Caco-2 (cell line): ENCODE measurements around the gene CNPY2. TPM values are rescaled to one million over a fixed set of nuclear protein-coding genes. Genes with fewer than 3 reads are reported as not detected.
A peak's percentile ranks its signal among the peaks of the same experiment; 100 is the strongest.
"Not testable (repeated sequence)": the region's sequence is repeated elsewhere in the genome, so short reads cannot be mapped to it uniquely, and the experiment has no call there.

ENCODE experiments used
- BruUV-seq: library from RNA; stranded (reverse); fragments of 400-500 nt; replicated peaks from 2 replicates; lab custom pipeline; 2021; lab: Mats Ljungman, UMichigan
- CTCF ChIA-PET: fragments of 300-600 bp; sonication (Branson Sonifier 250); formaldehyde crosslinking; loops from one replicate; lab custom pipeline; 2022; ENCODE audit warnings: antibody characterized with exemption; lab: Charles Lee
- POLR2A ChIA-PET: fragments of 300-600 bp; sonication (Branson Sonifier 250); formaldehyde crosslinking; loops from one replicate; lab custom pipeline; 2022; ENCODE audit warnings: antibody characterized with exemption; lab: Charles Lee
- DNase-seq, 2 experiments: peaks; one replicate each; pipeline versions ENCODE4 v3.0.0 to v3.0.0-alpha.2; 2020 to 2022
- H3K27me3 ChIP-seq: replicated peaks from 2 replicates; pipeline ENCODE4 v1.6.0; 2011; ENCODE audit warnings: low read length; ENCODE audit not compliant: control insufficient read depth, insufficient read depth
- H3K36me3 ChIP-seq: 2 replicates; pipeline ENCODE4 v1.5.1; 2011; ENCODE audit warnings: low read length; ENCODE audit not compliant: control insufficient read depth, insufficient read depth
- H3K4me1 ChIP-seq: fragments of 250-450 bp; sonication (Bioruptor Pico); 2 replicates; pipeline ENCODE4 v1.5.1; 2020; ENCODE audit warnings: mild to moderate bottlenecking
- H3K4me3 ChIP-seq: 2 replicates; pipeline ENCODE4 v1.5.1; 2011; ENCODE audit warnings: low read depth, mild to moderate bottlenecking, control low read depth, low read length
- H3K9me3 ChIP-seq: fragments of 250-450 bp; sonication (Bioruptor Pico); 2 replicates; pipeline ENCODE4 v1.5.1; 2020; ENCODE audit warnings: mild to moderate bottlenecking, moderate library complexity
- H3K27ac Mint-ChIP-seq: one replicate; pipeline ENCODE4 v1.8.0; 2022; ENCODE audit warnings: mixed read lengths; ENCODE audit not compliant: unreplicated experiment
- H3K27me3 Mint-ChIP-seq: one replicate; pipeline ENCODE4 v1.8.0; 2022; ENCODE audit warnings: mixed read lengths; ENCODE audit not compliant: insufficient read depth, unreplicated experiment
- H3K36me3 Mint-ChIP-seq: one replicate; pipeline ENCODE4 v1.8.0; 2022; ENCODE audit warnings: mild to moderate bottlenecking, mixed read lengths; ENCODE audit not compliant: insufficient read depth, unreplicated experiment
- H3K4me1 Mint-ChIP-seq: one replicate; pipeline ENCODE4 v1.8.0; 2022; ENCODE audit warnings: low read depth, mixed read lengths; ENCODE audit not compliant: unreplicated experiment
- H3K4me3 Mint-ChIP-seq: one replicate; pipeline ENCODE4 v1.8.0; 2022; ENCODE audit warnings: mild to moderate bottlenecking, moderate library complexity, mixed read lengths; ENCODE audit not compliant: unreplicated experiment
- H3K9me3 Mint-ChIP-seq: one replicate; pipeline ENCODE4 v1.8.0; 2022; ENCODE audit warnings: mixed read lengths; ENCODE audit not compliant: unreplicated experiment
- intact Hi-C: fragments of 100-400 bp; cut with micrococcal nuclease; formaldehyde crosslinking; loops from one replicate; pipeline ENCODE4 v1.10.0; 2022; ENCODE audit not compliant: unreplicated experiment
- total RNA-seq: library from RNA; stranded (reverse); gene quantifications from 2 replicates; pipeline ENCODE4 v1.2.3, GENCODE V29; 2022
- TF ChIP-seq, protein P1 (sequence below), 2 experiments: fragments of 200-600 bp in 1 of 2; IDR thresholded peaks; 1 replicate in 1 of 2; 2 replicates in 1 of 2; pipeline versions ENCODE4 v1.5.1 to v1.8.0; 2011 to 2022; ENCODE audit warnings: antibody characterized with exemption in 1 of 2, control low read depth in 1 of 2, inconsistent platforms in 1 of 2, low read depth in 1 of 2, low read length in 1 of 2, mild to moderate bottlenecking in 1 of 2, moderate library complexity in 1 of 2; ENCODE audit not compliant: insufficient read depth in 1 of 2, severe bottlenecking in 1 of 2, unreplicated experiment in 1 of 2

CNPY2 gene
- total RNA-seq, 1 experiment from 2014 or later = 204 TPM

DNA sequence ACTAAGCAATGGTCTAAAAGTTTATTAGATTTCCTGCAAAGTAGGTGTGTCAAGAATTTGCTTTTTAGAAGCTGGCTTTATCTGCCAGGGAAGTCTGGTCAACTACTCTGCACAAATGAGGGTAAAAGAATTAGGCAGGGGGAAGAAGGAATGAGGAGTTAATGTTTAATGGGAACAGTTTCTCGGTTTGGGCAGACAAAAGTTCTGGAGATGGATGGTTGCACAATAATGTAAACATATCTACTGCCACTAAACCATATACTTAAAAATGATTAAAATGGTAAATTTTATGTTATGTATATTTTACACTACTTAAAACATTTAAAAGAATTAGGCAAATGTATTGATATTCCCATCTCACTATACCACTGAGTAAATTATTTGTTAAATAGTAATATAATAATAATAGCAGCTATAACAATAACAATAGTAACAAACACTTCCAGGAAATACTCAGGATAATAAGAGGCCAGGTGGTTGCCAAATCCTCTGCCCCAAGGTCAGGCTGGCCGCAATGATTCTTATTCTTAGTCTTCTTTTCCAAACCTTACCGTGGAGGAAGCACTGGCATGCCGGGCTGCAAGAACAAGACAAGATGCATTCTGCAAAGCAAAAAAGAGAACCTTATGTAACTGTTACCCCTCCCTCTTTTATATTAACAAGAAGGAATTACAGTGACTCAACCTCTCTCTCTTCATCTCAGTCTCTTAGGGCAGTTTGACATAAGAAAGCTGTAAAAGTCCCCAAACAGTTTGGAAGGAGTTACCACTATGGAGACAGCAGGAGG lies 29.6 kb downstream of the CNPY2 start:
- Mint-ChIP-seq H3K4me1 (peaks cover 21% of the 10 kb centered on the region), H3K4me3 (peak overlapping the region; percentile 1), H3K9me3 (no peaks in the 10 kb centered on the region), H3K27me3 (no peaks in the 10 kb centered on the region), H3K27ac (peak overlapping the region; percentile 58), H3K36me3 (peaks cover 67% of the 10 kb centered on the region)
- intact Hi-C loops = loop anchor here (2.0 kb wide), 1 partner anchor 19 kb away; the partner anchor contains the start of gene COQ10A
- Histone ChIP-seq H3K27me3 (no peaks in the 10 kb centered on the region), H3K4me1 (peaks cover 24% of the 10 kb centered on the region), H3K4me3 (no peak overlapping the region), H3K9me3 (no peaks in the 10 kb centered on the region), H3K36me3 (peaks cover 1% of the 10 kb centered on the region; the same call in 1 of the 2 replicates)
- POLR2A ChIA-PET = interaction anchor here (0.9 kb wide), 1 partner anchor 19 kb away, joined by 5 read pairs; the partner anchor contains the start of gene COQ10A
- CTCF ChIA-PET = interaction anchor here (1.0 to 1.8 kb wide), 3 partner anchors 11 to 178 kb away, joined by 3 to 11 read pairs (median 4); partner anchors contain the start of gene STAT2
- no TSS peak for BruUV-seq
- DNase-seq = no peak
- TF ChIP-seq, protein P1, sequence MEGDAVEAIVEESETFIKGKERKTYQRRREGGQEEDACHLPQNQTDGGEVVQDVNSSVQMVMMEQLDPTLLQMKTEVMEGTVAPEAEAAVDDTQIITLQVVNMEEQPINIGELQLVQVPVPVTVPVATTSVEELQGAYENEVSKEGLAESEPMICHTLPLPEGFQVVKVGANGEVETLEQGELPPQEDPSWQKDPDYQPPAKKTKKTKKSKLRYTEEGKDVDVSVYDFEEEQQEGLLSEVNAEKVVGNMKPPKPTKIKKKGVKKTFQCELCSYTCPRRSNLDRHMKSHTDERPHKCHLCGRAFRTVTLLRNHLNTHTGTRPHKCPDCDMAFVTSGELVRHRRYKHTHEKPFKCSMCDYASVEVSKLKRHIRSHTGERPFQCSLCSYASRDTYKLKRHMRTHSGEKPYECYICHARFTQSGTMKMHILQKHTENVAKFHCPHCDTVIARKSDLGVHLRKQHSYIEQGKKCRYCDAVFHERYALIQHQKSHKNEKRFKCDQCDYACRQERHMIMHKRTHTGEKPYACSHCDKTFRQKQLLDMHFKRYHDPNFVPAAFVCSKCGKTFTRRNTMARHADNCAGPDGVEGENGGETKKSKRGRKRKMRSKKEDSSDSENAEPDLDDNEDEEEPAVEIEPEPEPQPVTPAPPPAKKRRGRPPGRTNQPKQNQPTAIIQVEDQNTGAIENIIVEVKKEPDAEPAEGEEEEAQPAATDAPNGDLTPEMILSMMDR (IDR thresholded peaks at IDR 0.05; ENCODE audit: insufficient read depth in 1 of 2, low read depth in 1 of 2, low read length in 1 of 2, severe bottlenecking in 1 of 2, unreplicated experiment in 1 of 2) = no peak

DNA sequence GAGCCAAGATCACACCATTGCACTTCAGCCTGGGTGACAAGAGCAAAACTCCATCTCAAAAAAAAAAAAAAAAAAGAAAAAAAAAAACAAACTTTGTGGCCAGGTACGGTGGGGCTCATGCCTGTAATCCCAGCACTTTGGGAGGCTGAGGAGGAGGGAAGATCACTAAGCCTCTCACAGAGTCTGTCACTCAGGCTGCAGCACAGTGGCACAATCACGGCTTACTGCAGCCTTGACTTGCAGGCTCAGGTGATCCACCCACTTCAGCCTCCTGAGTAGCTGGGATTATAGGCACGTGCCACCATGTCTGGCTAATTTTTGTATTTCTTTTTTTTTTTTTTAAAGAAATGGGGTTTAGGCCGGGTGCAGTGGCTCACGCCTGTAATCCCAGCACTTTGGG lies 31.5 kb downstream of the CNPY2 start:
- DNase-seq, H3K9me3 ChIP-seq, BruUV-seq, H3K4me3 ChIP-seq, POLR2A ChIA-PET, H3K27me3 ChIP-seq, H3K4me3 Mint-ChIP-seq, intact Hi-C loops, CTCF ChIA-PET, H3K27me3 Mint-ChIP-seq, H3K27ac Mint-ChIP-seq, H3K36me3 ChIP-seq, H3K9me3 Mint-ChIP-seq: not testable (repeated sequence)
- Mint-ChIP-seq H3K4me1 (peaks cover 17% of the 10 kb centered on the region), H3K36me3 (peaks cover 68% of the 10 kb centered on the region)
- H3K4me1 ChIP-seq = peaks cover 19% of the 10 kb centered on the region

DNA sequence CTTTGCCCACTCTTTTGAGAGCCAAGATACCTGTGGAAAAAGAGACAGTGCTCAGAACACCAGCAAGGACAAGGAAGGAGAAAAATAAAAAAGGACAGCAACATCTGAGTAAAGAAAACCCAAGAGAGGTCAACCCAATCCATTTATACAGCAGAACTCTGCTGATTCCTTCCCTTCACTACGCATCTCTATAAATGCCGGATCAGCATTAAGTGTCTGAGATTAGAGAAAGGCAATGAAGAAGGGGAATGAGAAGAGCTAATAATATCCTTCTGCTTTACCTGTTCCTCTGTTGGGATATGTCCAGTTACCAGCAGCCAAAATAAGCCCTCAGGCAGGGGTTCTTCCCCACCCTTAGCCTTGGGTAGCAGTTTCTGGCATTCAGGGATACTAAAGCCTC lies 33.2 kb downstream of the CNPY2 start:
- no TSS peak for BruUV-seq
- peaks cover 17% of the 10 kb centered on the region for H3K4me1 Mint-ChIP-seq
- ChIA-PET CTCF (no interaction called here), POLR2A (no interaction called here)
- peaks cover 19% of the 10 kb centered on the region for H3K4me1 ChIP-seq
- H3K27me3 ChIP-seq = no peaks in the 10 kb centered on the region
- H3K9me3 ChIP-seq = no peaks in the 10 kb centered on the region
- peaks cover 1% of the 10 kb centered on the region; the same call in 1 of the 2 replicates for H3K36me3 ChIP-seq
- no peaks in the 10 kb centered on the region for H3K27me3 Mint-ChIP-seq
- no peaks in the 10 kb centered on the region for H3K9me3 Mint-ChIP-seq
- TF ChIP-seq, protein P1 (IDR thresholded peaks at IDR 0.05; ENCODE audit: insufficient read depth in 1 of 2, low read depth in 1 of 2, low read length in 1 of 2, severe bottlenecking in 1 of 2, unreplicated experiment in 1 of 2) = no peak
- H3K4me3 ChIP-seq = no peak overlapping the region
- H3K4me3 Mint-ChIP-seq = no peak overlapping the region
- intact Hi-C loops = no loop called here
- no peak for DNase-seq
- no peak overlapping the region for H3K27ac Mint-ChIP-seq
- peaks cover 82% of the 10 kb centered on the region for H3K36me3 Mint-ChIP-seq
